ENCODE results near the gene PLXNC1.

PLXNC1 gene

GRCh38 chr12:94326727-94327126 lies 178.3 kb downstream of the PLXNC1 start:
- H3K9ac ChIP-seq (ENCODE audit: low read length): no peak overlapping the region
- no peak overlapping the region for H3K27ac ChIP-seq (ENCODE audit: low read depth, low read length)
- H3K4me1 ChIP-seq (ENCODE audit: control insufficient read depth, insufficient read depth, low read length): no peaks in the 10 kb centered on the region
- H3K4me3 ChIP-seq (ENCODE audit: low read depth, low read length): no peak overlapping the region
- H3K9me3 ChIP-seq (ENCODE audit: control insufficient read depth, insufficient read depth, low read depth, low read length): peaks cover 12% of the 10 kb centered on the region; the same call in 1 of the 2 replicates
- H3K27me3 ChIP-seq (ENCODE audit: control insufficient read depth, insufficient read depth, low read length): no peaks in the 10 kb centered on the region
- H3K36me3 ChIP-seq (ENCODE audit: control insufficient read depth, insufficient read depth, low read length): peaks cover 48% of the 10 kb centered on the region

GRCh38 chr12:94327809-94328208 lies 179.4 kb downstream of the PLXNC1 start:
- Histone ChIP-seq H3K27me3 (ENCODE audit: control insufficient read depth, insufficient read depth, low read length) (no peaks in the 10 kb centered on the region), H3K4me3 (ENCODE audit: low read depth, low read length) (no peak overlapping the region), H3K9me3 (ENCODE audit: control insufficient read depth, insufficient read depth, low read depth, low read length) (peaks cover 2% of the 10 kb centered on the region; the same call in 1 of the 2 replicates), H3K9ac (ENCODE audit: low read length) (no peak overlapping the region), H3K27ac (ENCODE audit: low read depth, low read length) (no peak overlapping the region), H3K36me3 (ENCODE audit: control insufficient read depth, insufficient read depth, low read length) (peaks cover 39% of the 10 kb centered on the region), H3K4me1 (ENCODE audit: control insufficient read depth, insufficient read depth, low read length) (no peaks in the 10 kb centered on the region)

GRCh38 chr12:94329366-94329765 lies 181.0 kb downstream of the PLXNC1 start:
- Histone ChIP-seq H3K27ac (ENCODE audit: low read depth, low read length) (no peak overlapping the region), H3K4me3 (ENCODE audit: low read depth, low read length) (no peak overlapping the region), H3K4me1 (ENCODE audit: control insufficient read depth, insufficient read depth, low read length) (0 out of 2 replicates have a peak, but pooled peaks cover 4% of the 10 kb centered on the region), H3K9me3 (ENCODE audit: control insufficient read depth, insufficient read depth, low read depth, low read length) (no peaks in the 10 kb centered on the region), H3K36me3 (ENCODE audit: control insufficient read depth, insufficient read depth, low read length) (peaks cover 27% of the 10 kb centered on the region; the same call in 1 of the 2 replicates), H3K9ac (ENCODE audit: low read length) (no peak overlapping the region), H3K27me3 (ENCODE audit: control insufficient read depth, insufficient read depth, low read length) (no peaks in the 10 kb centered on the region)

- H3K9ac ChIP-seq (ENCODE audit: low read length): no peak overlapping the region
- peaks cover 14% of the 10 kb centered on the region; the same call in 1 of the 2 replicates for H3K36me3 ChIP-seq (ENCODE audit: control insufficient read depth, insufficient read depth, low read length)
- H3K9me3 ChIP-seq (ENCODE audit: control insufficient read depth, insufficient read depth, low read depth, low read length): no peaks in the 10 kb centered on the region
- H3K4me3 ChIP-seq (ENCODE audit: low read depth, low read length): no peak overlapping the region
- no peaks in the 10 kb centered on the region for H3K27me3 ChIP-seq (ENCODE audit: control insufficient read depth, insufficient read depth, low read length)
- H3K4me1 ChIP-seq (ENCODE audit: control insufficient read depth, insufficient read depth, low read length): 0 out of 2 replicates have a peak, but pooled peaks cover 4% of the 10 kb centered on the region
- H3K27ac ChIP-seq (ENCODE audit: low read depth, low read length): no peak overlapping the region
Observed at GRCh38 chr12:94333396-94333795, 185.0 kb downstream of the PLXNC1 start.

GRCh38 chr12:94336211-94336925 lies 188.0 kb downstream of the PLXNC1 start:
- H3K27me3 ChIP-seq (ENCODE audit: control insufficient read depth, insufficient read depth, low read length): no peaks in the 10 kb centered on the region
- 0 out of 2 replicates have a peak, but pooled peaks cover 4% of the 10 kb centered on the region for H3K4me1 ChIP-seq (ENCODE audit: control insufficient read depth, insufficient read depth, low read length)
- no peak overlapping the region for H3K27ac ChIP-seq (ENCODE audit: low read depth, low read length)
- no peaks in the 10 kb centered on the region for H3K9me3 ChIP-seq (ENCODE audit: control insufficient read depth, insufficient read depth, low read depth, low read length)
- no peak overlapping the region for H3K4me3 ChIP-seq (ENCODE audit: low read depth, low read length)
- H3K36me3 ChIP-seq (ENCODE audit: control insufficient read depth, insufficient read depth, low read length): peaks cover 5% of the 10 kb centered on the region; the same call in 1 of the 2 replicates
- no peak overlapping the region for H3K9ac ChIP-seq (ENCODE audit: low read length)

- H3K36me3 ChIP-seq (ENCODE audit: control insufficient read depth, insufficient read depth, low read length): no peaks in the 10 kb centered on the region
- no peaks in the 10 kb centered on the region for H3K27me3 ChIP-seq (ENCODE audit: control insufficient read depth, insufficient read depth, low read length)
- H3K9me3 ChIP-seq (ENCODE audit: control insufficient read depth, insufficient read depth, low read depth, low read length): no peaks in the 10 kb centered on the region
- H3K4me1 ChIP-seq (ENCODE audit: control insufficient read depth, insufficient read depth, low read length): 0 out of 2 replicates have a peak, but pooled peaks cover 4% of the 10 kb centered on the region
- no peak overlapping the region for H3K9ac ChIP-seq (ENCODE audit: low read length)
- H3K27ac ChIP-seq (ENCODE audit: low read depth, low read length): no peak overlapping the region
- no peak overlapping the region for H3K4me3 ChIP-seq (ENCODE audit: low read depth, low read length)
Observed at GRCh38 chr12:94338006-94338794, 189.8 kb downstream of the PLXNC1 start.

- no peaks in the 10 kb centered on the region for H3K4me1 ChIP-seq (ENCODE audit: control insufficient read depth, insufficient read depth, low read length)
- no peak overlapping the region for H3K4me3 ChIP-seq (ENCODE audit: low read depth, low read length)
- H3K9ac ChIP-seq (ENCODE audit: low read length): no peak overlapping the region
- no peaks in the 10 kb centered on the region for H3K27me3 ChIP-seq (ENCODE audit: control insufficient read depth, insufficient read depth, low read length)
- peaks cover 6% of the 10 kb centered on the region; the same call in 1 of the 2 replicates for H3K36me3 ChIP-seq (ENCODE audit: control insufficient read depth, insufficient read depth, low read length)
- H3K27ac ChIP-seq (ENCODE audit: low read depth, low read length): no peak overlapping the region
- no peaks in the 10 kb centered on the region for H3K9me3 ChIP-seq (ENCODE audit: control insufficient read depth, insufficient read depth, low read depth, low read length)
Observed at GRCh38 chr12:94340573-94340972, 192.2 kb downstream of the PLXNC1 start.

GRCh38 chr12:94353130-94353529 lies 204.8 kb downstream of the PLXNC1 start:
- H3K9ac ChIP-seq (ENCODE audit: low read length): no peak overlapping the region
- H3K4me3 ChIP-seq (ENCODE audit: low read depth, low read length): no peak overlapping the region

More at GRCh38 chr12:94353130-94353529, 204.8 kb downstream of the PLXNC1 start:
- H3K9me3 ChIP-seq (ENCODE audit: control insufficient read depth, insufficient read depth, low read depth, low read length): peaks cover 33% of the 10 kb centered on the region
- peaks cover 5% of the 10 kb centered on the region; the same call in 1 of the 2 replicates for H3K36me3 ChIP-seq (ENCODE audit: control insufficient read depth, insufficient read depth, low read length)
- H3K4me1 ChIP-seq (ENCODE audit: control insufficient read depth, insufficient read depth, low read length): no peaks in the 10 kb centered on the region
- no peaks in the 10 kb centered on the region for H3K27me3 ChIP-seq (ENCODE audit: control insufficient read depth, insufficient read depth, low read length)
- no peak overlapping the region for H3K27ac ChIP-seq (ENCODE audit: low read depth, low read length)
